Stimulated activated CD4-positive, alpha-beta T cell treated with anti-CD3 and anti-CD28 coated beads, Interleukin-2, amount 100 ng/mL, for 48 hours (primary cell): ENCODE results near the gene POLE.

ENCODE experiments used
- DNase-seq, 2 donors: peaks; one replicate each; pipeline ENCODE4 v3.0.0-alpha.2; 2020

The POLE gene

DNA sequence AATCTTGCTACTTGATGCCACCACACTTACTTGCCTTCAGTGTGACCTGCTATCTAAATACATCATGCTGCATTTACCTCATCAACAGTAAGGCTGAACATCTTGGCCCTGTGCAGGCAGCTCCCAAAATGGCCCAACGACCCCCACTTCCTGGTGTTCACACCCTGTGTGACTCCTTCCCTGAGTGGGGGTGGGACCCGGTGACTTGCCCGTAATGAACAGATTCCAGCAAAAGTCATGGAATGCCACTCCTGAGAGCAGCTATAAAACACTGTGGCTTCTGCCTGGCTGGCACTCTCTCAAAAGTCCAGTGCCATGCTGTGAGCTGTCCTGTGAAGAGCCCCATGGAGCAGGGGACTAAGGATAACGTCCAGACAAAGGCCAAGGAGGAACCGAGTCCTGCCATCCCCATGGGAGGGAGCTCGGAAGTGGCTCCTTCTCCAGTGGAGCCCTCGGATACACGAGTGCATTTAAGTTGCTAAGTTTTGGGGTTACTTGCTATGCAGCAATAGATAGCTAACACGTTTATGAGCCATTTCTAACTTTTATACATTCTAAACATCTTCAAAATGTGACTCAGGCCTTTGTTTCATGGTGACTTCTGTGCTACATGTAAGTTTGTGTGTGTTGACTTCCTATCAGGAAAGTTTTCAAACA is 35.6 kb downstream of the POLE start:
- DNase-seq, result no peak

- DNase-seq, result no peak
Measured at GRCh38 chr12:132649226-132649945, 37.8 kb downstream of the POLE start.

GRCh38 chr12:132648616-132649225 is 38.4 kb downstream of the POLE start:
- no peak for DNase-seq

GRCh38 chr12:132647858-132648257 is 39.3 kb downstream of the POLE start:
- DNase-seq, result no peak

DNA sequence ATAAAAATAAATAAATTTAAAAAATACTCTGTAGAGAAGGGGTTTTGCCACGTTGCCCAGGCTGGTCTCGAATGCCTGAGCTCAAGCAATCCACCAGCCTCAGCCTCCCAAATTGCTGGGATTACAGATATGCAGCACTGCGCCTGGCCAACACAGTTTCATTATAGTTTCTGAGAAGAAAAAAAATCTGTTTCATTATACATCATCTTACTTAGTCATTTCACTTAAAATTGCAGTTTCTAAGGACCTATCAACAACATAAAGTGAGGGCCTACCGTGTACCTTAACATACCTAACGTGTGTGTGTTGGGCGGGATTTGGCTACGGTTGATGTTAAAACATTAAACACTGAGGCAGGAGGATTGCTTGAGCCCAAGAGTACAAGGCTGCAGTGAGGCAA is 40.3 kb downstream of the POLE start:
- DNase-seq, result no peak

DNA sequence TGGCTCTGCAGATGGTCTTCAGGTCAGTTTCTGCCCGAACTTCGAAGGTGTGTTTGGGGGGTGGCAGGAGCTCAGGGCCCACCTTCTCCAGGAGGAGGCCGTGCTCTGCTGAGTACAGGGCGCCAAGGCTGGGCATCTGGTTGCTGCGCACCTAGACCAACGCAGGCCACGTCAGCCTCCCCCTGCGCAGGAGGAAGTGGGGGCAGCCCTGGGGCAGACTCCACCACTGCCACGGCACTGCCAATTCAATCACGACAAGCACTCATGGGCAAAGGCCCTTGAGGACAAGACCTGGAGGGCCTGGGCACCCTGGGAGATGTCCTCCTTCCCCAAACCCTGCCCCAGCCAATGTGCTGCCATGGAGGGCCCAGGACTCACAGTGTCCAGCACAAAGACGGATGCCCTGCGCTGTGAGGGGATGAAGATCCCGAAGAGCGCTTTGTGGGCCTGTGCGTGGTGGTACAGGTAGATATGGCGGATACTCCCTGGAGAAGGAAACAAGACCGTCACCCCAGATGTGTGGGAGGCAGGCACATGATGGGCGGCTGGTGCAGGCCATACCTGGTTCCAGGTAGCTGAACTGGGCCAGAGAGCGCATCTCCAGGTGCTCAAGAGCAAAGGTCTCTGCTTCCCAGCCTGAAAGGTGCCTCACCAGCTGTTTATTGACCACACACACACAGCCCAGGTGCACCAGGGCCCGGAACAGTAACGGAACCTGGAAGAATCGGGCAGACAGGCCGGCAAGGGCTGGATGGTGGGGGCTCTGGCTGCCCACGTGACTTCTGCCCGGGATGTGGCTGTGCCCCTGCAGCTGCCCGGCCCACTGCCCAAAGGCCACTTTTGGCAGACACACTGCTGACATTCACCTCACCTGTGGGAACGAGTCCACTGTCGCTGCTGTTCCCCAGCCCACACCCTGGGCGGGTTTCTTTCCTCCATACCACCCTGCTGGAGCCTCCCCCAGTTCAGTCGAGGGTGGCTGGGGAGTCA is 44.0 kb downstream of the POLE start:
- no peak for DNase-seq

GRCh38 chr12:132641811-132642650 is 45.1 kb downstream of the POLE start:
- no peak for DNase-seq

GRCh38 chr12:132640936-132641335 is 46.2 kb downstream of the POLE start:
- DNase-seq, result no peak

- no peak for DNase-seq
Measured at GRCh38 chr12:132639956-132640520, 47.1 kb downstream of the POLE start.

GRCh38 chr12:132638541-132639408 is 48.4 kb downstream of the POLE start:
- DNase-seq, result no peak

GRCh38 chr12:132637811-132638210 is 49.3 kb downstream of the POLE start:
- DNase-seq, result no peak

GRCh38 chr12:132635076-132635955 is 51.8 kb downstream of the POLE start:
- DNase-seq, result no peak

- no peak for DNase-seq
Measured at GRCh38 chr12:132634411-132634990, 52.6 kb downstream of the POLE start.

DNA sequence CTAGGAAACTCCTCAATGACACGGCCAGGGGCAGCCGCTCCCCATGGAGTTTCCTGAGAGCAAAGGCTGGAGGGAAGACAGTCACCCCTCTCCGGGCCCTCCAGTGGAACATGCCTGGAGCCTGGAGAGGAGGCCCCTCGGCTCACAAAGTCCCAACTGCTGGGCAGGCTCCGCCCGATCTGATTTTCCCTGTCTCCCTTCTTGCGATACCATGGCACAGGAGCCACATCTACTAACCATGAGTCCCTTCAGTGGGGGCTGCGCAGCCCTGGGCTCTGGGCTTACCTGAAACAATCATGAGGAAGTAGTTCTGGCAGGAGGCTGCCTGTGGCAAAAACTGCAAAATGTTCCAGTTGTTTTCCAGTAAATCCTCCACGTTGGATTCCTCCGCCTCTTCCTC is 53.2 kb downstream of the POLE start:
- no peak for DNase-seq

- DNase-seq, result no peak
Measured at GRCh38 chr12:132633398-132633797, 53.7 kb downstream of the POLE start.

- DNase-seq, result no peak
Measured at GRCh38 chr12:132632521-132633228, 54.5 kb downstream of the POLE start.

GRCh38 chr12:132631666-132632065 is 55.5 kb downstream of the POLE start:
- no peak for DNase-seq

- DNase-seq, result no peak
Measured at GRCh38 chr12:132630672-132631071, 56.5 kb downstream of the POLE start.

- no peak for DNase-seq
Measured at GRCh38 chr12:132629330-132629729, 57.8 kb downstream of the POLE start.
